Measurements from ENCODE around the gene PRRX2.

The PRRX2 gene

DNA sequence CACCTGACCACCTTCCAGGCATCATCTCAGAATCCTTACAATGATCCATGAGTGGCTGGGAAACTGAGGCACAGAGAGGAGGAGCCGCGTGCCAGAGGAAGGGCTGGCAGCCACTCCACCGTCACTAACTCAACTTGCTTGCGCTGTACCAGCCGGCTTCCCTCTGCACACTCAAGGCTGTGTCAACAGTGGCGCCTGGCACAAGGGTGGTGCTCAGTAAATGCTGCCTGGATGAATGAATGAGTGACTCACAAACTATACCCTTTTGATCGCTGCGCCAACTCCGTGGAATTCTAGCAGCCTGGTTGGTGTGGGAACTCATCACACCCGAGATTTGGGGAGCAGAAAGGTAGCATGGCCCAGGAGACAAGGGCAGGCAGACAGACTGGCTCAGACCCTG, 21.9 kb downstream of the PRRX2 start:
- TF ChIP-seq CTCF (IDR thresholded peaks at IDR 0.05; ENCODE audit: borderline replicate concordance, insufficient read depth, low read depth, low read length) = no peak
- H3K4me3 ChIP-seq (ENCODE audit: low read depth, low read length) = no peak overlapping the region

GRCh38 chr9:129688285-129689043, 23.0 kb downstream of the PRRX2 start:
- no peak overlapping the region for H3K4me3 ChIP-seq (ENCODE audit: low read depth, low read length)
- TF ChIP-seq CTCF (IDR thresholded peaks at IDR 0.05; ENCODE audit: borderline replicate concordance, insufficient read depth, low read depth, low read length) = no peak

- H3K4me3 ChIP-seq (ENCODE audit: low read depth, low read length) = no peak overlapping the region
- TF ChIP-seq CTCF (IDR thresholded peaks at IDR 0.05; ENCODE audit: borderline replicate concordance, insufficient read depth, low read depth, low read length) = no peak
Observed at GRCh38 chr9:129692534-129692933, 27.1 kb downstream of the PRRX2 start.

DNA sequence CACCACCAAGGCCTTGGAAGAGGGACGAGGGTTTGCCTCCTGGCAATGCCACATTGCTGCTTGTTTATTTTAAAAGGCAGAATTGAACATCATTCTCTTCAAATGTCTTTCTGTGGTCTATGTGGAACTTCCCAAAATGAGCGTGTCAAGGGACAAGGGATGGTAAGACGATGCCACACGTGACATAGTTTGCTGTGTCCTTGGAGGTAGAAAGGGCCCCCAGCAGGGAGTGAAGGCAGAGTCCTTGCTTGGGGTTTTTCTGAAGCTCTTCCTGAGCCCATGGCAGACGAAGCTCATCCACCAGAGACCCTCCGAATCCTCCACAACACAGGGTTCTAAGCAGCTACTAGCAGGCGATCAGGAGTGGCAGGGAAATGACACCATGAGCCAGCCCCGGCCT, 28.3 kb downstream of the PRRX2 start:
- TF ChIP-seq CTCF (IDR thresholded peaks at IDR 0.05; ENCODE audit: borderline replicate concordance, insufficient read depth, low read depth, low read length) = no peak
- no peak overlapping the region for H3K4me3 ChIP-seq (ENCODE audit: low read depth, low read length)

GRCh38 chr9:129694243-129694646, 28.8 kb downstream of the PRRX2 start:
- H3K4me3 ChIP-seq (ENCODE audit: low read depth, low read length) = no peak overlapping the region
- no peak for TF ChIP-seq CTCF (IDR thresholded peaks at IDR 0.05; ENCODE audit: borderline replicate concordance, insufficient read depth, low read depth, low read length)

GRCh38 chr9:129695870-129696269, 30.4 kb downstream of the PRRX2 start:
- H3K4me3 ChIP-seq (ENCODE audit: low read depth, low read length) = no peak overlapping the region
- TF ChIP-seq CTCF (IDR thresholded peaks at IDR 0.05; ENCODE audit: borderline replicate concordance, insufficient read depth, low read depth, low read length) = no peak

DNA sequence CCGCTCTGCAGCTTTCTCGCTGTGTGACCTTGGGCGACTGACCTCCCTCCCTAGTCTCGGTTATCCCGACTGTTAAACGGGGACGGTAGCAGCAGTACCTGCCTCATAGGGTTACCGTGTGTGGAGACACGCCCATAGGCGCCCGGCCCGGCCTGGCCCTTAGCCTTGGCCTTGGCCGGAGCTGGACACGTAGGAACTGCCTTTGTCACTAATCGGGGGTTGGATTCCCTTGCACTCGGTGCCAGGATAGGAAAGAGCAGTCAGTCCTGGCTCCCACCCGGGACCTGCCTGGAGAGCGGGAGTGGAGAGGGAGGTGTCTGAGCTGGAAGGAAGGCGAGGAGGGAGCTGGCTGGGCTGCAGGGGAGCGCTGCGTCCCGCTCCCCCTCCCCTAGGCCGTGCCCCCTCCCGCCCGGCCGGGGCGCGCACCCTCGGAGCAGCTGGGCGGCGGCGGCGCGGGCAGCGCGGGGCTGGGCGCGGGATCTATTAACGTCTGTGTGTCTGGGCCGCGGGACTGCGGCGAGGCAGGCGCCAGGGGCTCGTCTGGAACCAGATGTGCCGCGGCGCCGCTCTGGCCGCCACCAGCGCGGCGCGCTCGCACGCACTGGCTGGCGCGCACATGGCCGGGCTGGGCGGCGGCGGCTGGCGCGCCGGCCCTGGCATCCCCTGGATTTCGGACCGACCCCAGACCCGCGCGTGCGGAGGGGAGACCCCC, 31.7 kb downstream of the PRRX2 start:
- H3K4me3 ChIP-seq (ENCODE audit: low read depth, low read length) = no peak overlapping the region
- no peak for TF ChIP-seq CTCF (IDR thresholded peaks at IDR 0.05; ENCODE audit: borderline replicate concordance, insufficient read depth, low read depth, low read length)

Data from GM12875 (cell line).